Sigmoid colon (tissue), 3 donors: ENCODE data around the gene SIX2.

Experiments
- CTCF ChIP-seq, 4 experiments: fragments of 450-650 bp in 3 of 4; fragments of 200-600 bp in 1 of 4; IDR thresholded peaks; one replicate each; pipeline ENCODE4 v1.5.1; 2016 to 2019; ENCODE audit warnings: antibody characterized with exemption in 4 of 4, mild to moderate bottlenecking in 3 of 4, moderate library complexity in 2 of 4
- POLR2A ChIP-seq, 2 donors: fragments of 450-650 bp; IDR thresholded peaks; one replicate each; pipeline ENCODE4 v1.6.1; 2016; ENCODE audit warnings: antibody characterized with exemption in 2 of 2, mild to moderate bottlenecking in 2 of 2, moderate library complexity in 2 of 2

GRCh38 chr2:44967056-44967455, 42.2 kb downstream of the SIX2 start:
- TF ChIP-seq CTCF (IDR thresholded peaks at IDR 0.05) (no peak), POLR2A (IDR thresholded peaks at IDR 0.05) (no peak)
